ENCODE measurements around the gene RSPO4. TPM values are rescaled to one million over a fixed set of nuclear protein-coding genes. Genes with fewer than 3 reads are reported as not detected.

The RSPO4 gene
- total and polyA plus RNA-seq, 2 of the 8 experiments (the other 6 are each of a cell fraction or from before 2014, with no cell fraction given), result 3.4 to 6.4 TPM

GRCh38 chr20:967796-968742 is 34.0 kb downstream of the RSPO4 start (continued):
- TF ChIP-seq KDM1A (IDR thresholded peaks at IDR 0.05; ENCODE audit: borderline replicate concordance, low read length), result peak; percentile 86; the same call in 1 of the 2 replicates
- TF ChIP-seq RBBP5 (IDR thresholded peaks at IDR 0.05; ENCODE audit: borderline replicate concordance, low read depth, low read length), result no peak

All from H1 (cell line).